ENCODE measurements around the gene STARD6. TPM values are rescaled to one million over a fixed set of nuclear protein-coding genes. Genes with fewer than 3 reads are reported as not detected.

The STARD6 gene
- total RNA-seq, 1 experiment from 2014 or later = not detected

- TF ChIP-seq, protein P1, sequence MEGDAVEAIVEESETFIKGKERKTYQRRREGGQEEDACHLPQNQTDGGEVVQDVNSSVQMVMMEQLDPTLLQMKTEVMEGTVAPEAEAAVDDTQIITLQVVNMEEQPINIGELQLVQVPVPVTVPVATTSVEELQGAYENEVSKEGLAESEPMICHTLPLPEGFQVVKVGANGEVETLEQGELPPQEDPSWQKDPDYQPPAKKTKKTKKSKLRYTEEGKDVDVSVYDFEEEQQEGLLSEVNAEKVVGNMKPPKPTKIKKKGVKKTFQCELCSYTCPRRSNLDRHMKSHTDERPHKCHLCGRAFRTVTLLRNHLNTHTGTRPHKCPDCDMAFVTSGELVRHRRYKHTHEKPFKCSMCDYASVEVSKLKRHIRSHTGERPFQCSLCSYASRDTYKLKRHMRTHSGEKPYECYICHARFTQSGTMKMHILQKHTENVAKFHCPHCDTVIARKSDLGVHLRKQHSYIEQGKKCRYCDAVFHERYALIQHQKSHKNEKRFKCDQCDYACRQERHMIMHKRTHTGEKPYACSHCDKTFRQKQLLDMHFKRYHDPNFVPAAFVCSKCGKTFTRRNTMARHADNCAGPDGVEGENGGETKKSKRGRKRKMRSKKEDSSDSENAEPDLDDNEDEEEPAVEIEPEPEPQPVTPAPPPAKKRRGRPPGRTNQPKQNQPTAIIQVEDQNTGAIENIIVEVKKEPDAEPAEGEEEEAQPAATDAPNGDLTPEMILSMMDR (conservative IDR thresholded peaks at IDR 0.05) = no peak
- Histone ChIP-seq H4K8ac (replicated peaks; ENCODE audit: insufficient read length, low read depth, low read length) (no peak overlapping the region), H3K27me3 (ENCODE audit: insufficient read depth, low read length) (no peaks in the 10 kb centered on the region), H2AFZ (ENCODE audit: low read length) (no peak overlapping the region), H2BK5ac (ENCODE audit: insufficient read length, low read length) (no peak overlapping the region), H3K14ac (ENCODE audit: insufficient read depth, low read length) (no peak overlapping the region), H3K9ac (ENCODE audit: extremely low read depth, insufficient read length, low read length) (no peak overlapping the region), H2BK120ac (ENCODE audit: low read depth, low read length, poor library complexity, severe bottlenecking) (no peak overlapping the region), H2BK20ac (ENCODE audit: low read depth, low read length, poor library complexity, severe bottlenecking) (no peak overlapping the region), H4K5ac (ENCODE audit: insufficient read length, low read depth, low read length) (no peak overlapping the region), H3K79me1 (ENCODE audit: insufficient read depth, low read depth, low read length, poor library complexity, severe bottlenecking) (no peaks in the 10 kb centered on the region), H3K23me2 (ENCODE audit: insufficient read length, low read depth, low read length, poor library complexity, severe bottlenecking) (no peaks in the 10 kb centered on the region), H3K27ac (ENCODE audit: insufficient read length, low read depth, low read length) (no peak overlapping the region), H3K9me3 (ENCODE audit: control insufficient read depth, low read depth, low read length) (no peaks in the 10 kb centered on the region), H2AK5ac (ENCODE audit: insufficient read length, low read length) (no peak overlapping the region), H3K23ac (ENCODE audit: insufficient read length, low read depth, low read length) (no peak overlapping the region), H2BK12ac (ENCODE audit: insufficient read length, low read depth, low read length) (no peak overlapping the region), H3K56ac (ENCODE audit: insufficient read length, low read depth, low read length) (no peak overlapping the region), H2BK15ac (ENCODE audit: low read depth, low read length) (no peak overlapping the region), H3T11ph (ENCODE audit: low read length) (no peak overlapping the region), H4K91ac (ENCODE audit: insufficient read length, low read depth, low read length) (no peak overlapping the region), H3K79me2 (ENCODE audit: insufficient read depth, low read length) (no peaks in the 10 kb centered on the region), H3K4me1 (ENCODE audit: insufficient read depth, low read length) (peaks cover 2% of the 10 kb centered on the region; the same call in 1 of the 2 replicates), H3K4ac (ENCODE audit: low read depth, low read length) (no peak overlapping the region), H4K20me1 (ENCODE audit: control insufficient read depth, insufficient read depth, insufficient read length) (no peaks in the 10 kb centered on the region), H3K4me2 (ENCODE audit: insufficient read depth, insufficient read length, low read length) (no peak overlapping the region), H3K18ac (ENCODE audit: insufficient read length, low read depth, low read length) (no peak overlapping the region)
- Mint-ChIP-seq H3K27ac (peak overlapping the region; percentile 81 to 91 (median 90); a peak in 4 of 7 replicates), H3K27me3 (ENCODE audit: low read depth) (no peaks in the 10 kb centered on the region), H3K4me1 (peaks cover 12 to 14% of the 10 kb centered on the region in 2 experiments), H3K4me3 (no peak overlapping the region), H3K9me3 (no peaks in the 10 kb centered on the region), H3K36me3 (ENCODE audit: insufficient read depth in 1 of 3, low read depth in 3 of 3) (peaks cover 20 to 74% (median 59%) of the 10 kb centered on the region in 3 experiments)
- peak; percentile 52 for DNase-seq
These were observed 77.5 kb downstream of the STARD6 start for GRCh38 chr18:54280220-54280569.

Measured in H9 (cell line).